Transverse colon (tissue), 4 donors: ENCODE results near the gene SLC29A1. TPM values are rescaled to one million over a fixed set of nuclear protein-coding genes. Genes with fewer than 3 reads are reported as not detected.

ENCODE experiments used
- DNase-seq: peaks from one replicate; pipeline ENCODE4 v3.0.0-alpha.2; 2019
- H3K27ac ChIP-seq, 4 donors: fragments of 200-600 bp; sonication (generic); 2 replicates each; pipeline ENCODE4 v1.5.1; 2016 to 2018; ENCODE audit warnings: inconsistent platforms in 4 of 4
- H3K27me3 ChIP-seq: fragments of 200-600 bp; sonication (generic); 2 replicates; pipeline ENCODE4 v1.5.1; 2017; ENCODE audit warnings: inconsistent platforms
- H3K36me3 ChIP-seq, 4 donors: fragments of 200-600 bp; sonication (generic); 2 replicates each; pipeline ENCODE4 v1.5.1; 2017 to 2019; ENCODE audit warnings: inconsistent platforms in 4 of 4
- H3K4me1 ChIP-seq, 4 donors: fragments of 200-600 bp; sonication (generic); 2 replicates each; pipeline ENCODE4 v1.5.1; 2017 to 2020; ENCODE audit warnings: inconsistent platforms in 4 of 4
- H3K4me3 ChIP-seq, 4 donors: fragments of 200-600 bp; sonication (generic); 1 replicate in 1 of 4; 2 replicates in 3 of 4; pipeline versions ENCODE4 v1.5.1 to v1.6.1; 2017 to 2019; ENCODE audit warnings: inconsistent platforms in 4 of 4
- H3K9me3 ChIP-seq, 2 donors: fragments of 200-600 bp; sonication (generic); 2 replicates each; pipeline ENCODE4 v1.5.1; 2017 to 2019; ENCODE audit warnings: inconsistent platforms in 2 of 2
- CTCF ChIP-seq, 5 experiments: fragments of 200-600 bp in 3 of 5; fragments of 450-650 bp in 2 of 5; sonication (generic) in 3 of 5; IDR thresholded peaks; 1 replicate in 2 of 5; 2 replicates in 3 of 5; pipeline ENCODE4 v1.5.1; 2016 to 2017; ENCODE audit warnings: antibody characterized with exemption in 5 of 5, inconsistent platforms in 3 of 5, mild to moderate bottlenecking in 2 of 5, moderate library complexity in 1 of 5
- EP300 ChIP-seq: sonication (generic); formaldehyde crosslinking; IDR thresholded peaks from one replicate; pipeline ENCODE4 v1.6.1; 2017; ENCODE audit warnings: antibody characterized with exemption, low read depth
- POLR2A ChIP-seq: fragments of 450-650 bp; IDR thresholded peaks from one replicate; pipeline ENCODE4 v1.6.1; 2016; ENCODE audit warnings: antibody characterized with exemption, mild to moderate bottlenecking, moderate library complexity
- POLR2AphosphoS5 ChIP-seq, 3 donors: sonication (generic); formaldehyde crosslinking; IDR thresholded peaks; one replicate each; pipeline ENCODE4 v1.6.1; 2016; ENCODE audit warnings: antibody characterized with exemption in 3 of 3
- WGBS, 2 donors: methylation state at CpG; one replicate each; pipeline ENCODE4 v1.1.5; 2018; ENCODE audit warnings: low coverage in 1 of 2; 5-methylcytosine and 5-hydroxymethylcytosine counted together
- in situ Hi-C, 4 donors: fragments of 200-750 bp; cut with MboI; loops; one replicate each; pipeline versions ENCODE4 v1.15.0 to v1.15.1; 2017; ENCODE audit warnings: low sequenced_read_pairs in 3 of 4, low pct_ligation_motif_present in 1 of 4, low pct_unique_long_range_greater_than_20kb in 1 of 4
- intact Hi-C: fragments of 100-400 bp; cut with DNase I; formaldehyde crosslinking; loops from one replicate; pipeline ENCODE4 v1.15.1; 2023; ENCODE audit warnings: low total_unique reads
- total RNA-seq, 4 donors: library from RNA; depleted of rRNA; stranded (reverse); fragments of >200 nt; gene quantifications; one replicate each; pipeline ENCODE4 v1.1.0, GENCODE V29; 2016

Gene SLC29A1
- total RNA-seq, 4 donors from 2014 or later: 25.1 to 45.2 (median 35.6) TPM

DNA sequence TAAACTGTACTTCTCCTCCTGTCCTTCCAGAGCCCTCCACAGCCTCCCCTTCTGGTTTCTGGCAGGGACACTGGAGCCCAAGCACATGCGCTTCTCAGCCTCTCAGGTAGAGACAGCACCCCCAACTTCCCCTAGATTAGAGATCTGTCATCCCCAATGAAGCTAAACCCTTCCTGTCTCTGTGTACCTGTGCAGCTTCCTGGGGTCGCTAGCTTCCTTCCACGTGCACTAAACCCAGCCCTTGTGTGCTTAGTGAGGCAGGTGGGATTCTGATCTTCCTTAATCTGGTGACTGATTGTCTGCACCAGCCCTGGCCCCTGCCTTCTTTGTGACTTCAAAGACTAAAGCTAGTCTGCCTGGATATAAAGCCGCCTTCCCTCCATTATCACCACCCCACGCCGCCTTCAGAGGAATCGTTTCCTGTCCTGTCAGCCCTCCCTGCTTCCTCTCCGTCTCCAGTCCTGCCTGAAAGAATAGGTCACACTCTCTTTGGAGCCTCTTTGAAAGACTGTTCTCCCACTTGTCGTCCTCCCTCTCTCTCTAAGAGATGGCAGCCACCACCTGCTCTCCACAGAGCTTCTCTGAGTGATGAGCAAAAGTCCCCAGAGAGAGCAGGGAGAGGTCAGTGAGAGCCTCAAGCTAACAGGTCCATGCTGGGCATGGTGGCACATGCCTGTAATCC, 37.3 kb upstream of the SLC29A1 start:
- no peaks in the 10 kb centered on the region for H3K36me3 ChIP-seq
- H3K9me3 ChIP-seq: no peaks in the 10 kb centered on the region
- H3K27me3 ChIP-seq: no peaks in the 10 kb centered on the region
- TF ChIP-seq POLR2AphosphoS5 (IDR thresholded peaks at IDR 0.05) (no peak), CTCF (IDR thresholded peaks at IDR 0.05) (no peak), EP300 (no peak), POLR2A (no peak)
- no peak for DNase-seq
- intact Hi-C loops: no loop called here
- 60% methylated on average over 9 of the region's 9 CpGs; no CpG with 5 or more reads in 1 of the 2 donors for WGBS, 2 donors
- no peak overlapping the region for H3K4me3 ChIP-seq
- peaks cover 0 to 5% (median 0%) of the 10 kb centered on the region in 4 donors for H3K4me1 ChIP-seq
- in situ Hi-C loops: no loop called here
- no peak overlapping the region for H3K27ac ChIP-seq

GRCh38 chr6:44186635-44187025, 36.8 kb upstream of the SLC29A1 start:
- TF ChIP-seq POLR2A: no peak
- no peak for TF ChIP-seq POLR2AphosphoS5 (IDR thresholded peaks at IDR 0.05)
- TF ChIP-seq CTCF (IDR thresholded peaks at IDR 0.05): no peak
- no peak for TF ChIP-seq EP300
- no peak overlapping the region for H3K27ac ChIP-seq
- no peaks in the 10 kb centered on the region for H3K9me3 ChIP-seq
- in situ Hi-C loops: no loop called here
- DNase-seq: no peak
- peaks cover 0 to 5% (median 0%) of the 10 kb centered on the region in 4 donors for H3K4me1 ChIP-seq
- WGBS, 2 donors: 84 to 100% methylated on average over 1 to 7 of the region's 7 CpGs
- H3K36me3 ChIP-seq: no peaks in the 10 kb centered on the region
- H3K27me3 ChIP-seq: no peaks in the 10 kb centered on the region
- intact Hi-C loops: no loop called here
- H3K4me3 ChIP-seq: no peak overlapping the region

- WGBS, 2 donors: 75 to 81% methylated on average over 2 of the region's 2 CpGs
- intact Hi-C loops: no loop called here
Observed at GRCh38 chr6:44188819-44189218, 34.6 kb upstream of the SLC29A1 start.

GRCh38 chr6:44189257-44189656, 34.1 kb upstream of the SLC29A1 start:
- WGBS, 2 donors: 59% methylated on average over 2 of the region's 2 CpGs; no CpG with 5 or more reads in 1 of the 2 donors
- no peak for DNase-seq
- no peak overlapping the region for H3K27ac ChIP-seq
- TF ChIP-seq EP300: no peak
- no peak for TF ChIP-seq POLR2A
- TF ChIP-seq POLR2AphosphoS5 (IDR thresholded peaks at IDR 0.05): no peak
- no peak for TF ChIP-seq CTCF (IDR thresholded peaks at IDR 0.05)
- no peaks in the 10 kb centered on the region for H3K27me3 ChIP-seq
- no peaks in the 10 kb centered on the region for H3K9me3 ChIP-seq
- intact Hi-C loops: no loop called here
- in situ Hi-C loops: no loop called here
- peaks cover 0 to 12% (median 3%) of the 10 kb centered on the region in 4 donors for H3K4me1 ChIP-seq
- H3K36me3 ChIP-seq: no peaks in the 10 kb centered on the region
- H3K4me3 ChIP-seq: no peak overlapping the region

More at GRCh38 chr6:44188819-44189218, 34.6 kb upstream of the SLC29A1 start:
- TF ChIP-seq POLR2AphosphoS5 (IDR thresholded peaks at IDR 0.05) (no peak), CTCF (IDR thresholded peaks at IDR 0.05) (no peak), POLR2A (no peak), EP300 (no peak)
- in situ Hi-C loops: no loop called here
- no peak for DNase-seq
- Histone ChIP-seq H3K27me3 (no peaks in the 10 kb centered on the region), H3K36me3 (no peaks in the 10 kb centered on the region), H3K4me1 (peaks cover 0 to 12% (median 3%) of the 10 kb centered on the region in 4 donors), H3K27ac (no peak overlapping the region), H3K4me3 (no peak overlapping the region), H3K9me3 (no peaks in the 10 kb centered on the region)
